ENCODE data around the gene CCDC68.

The CCDC68 gene

GRCh38 chr18:54960197-54960596 lies 936 bp upstream of the CCDC68 start:
- DNase-seq, result no peak

GRCh38 chr18:54957996-54958395 lies 1.3 kb downstream of the CCDC68 start:
- DNase-seq, result no peak

- no peak for DNase-seq
Observed at GRCh38 chr18:54957296-54957832, 1.9 kb downstream of the CCDC68 start.

- DNase-seq, result no peak
Observed at GRCh38 chr18:54956506-54956905, 2.8 kb downstream of the CCDC68 start.

- no peak for DNase-seq
Observed at GRCh38 chr18:54952026-54952425, 7.2 kb downstream of the CCDC68 start.

GRCh38 chr18:54950221-54950620 lies 9.0 kb downstream of the CCDC68 start:
- DNase-seq, result no peak

GRCh38 chr18:54949588-54949987 lies 9.7 kb downstream of the CCDC68 start:
- DNase-seq, result no peak

GRCh38 chr18:54948350-54948837 lies 10.9 kb downstream of the CCDC68 start:
- no peak for DNase-seq

- DNase-seq, result no peak
Observed at GRCh38 chr18:54947091-54947490, 12.2 kb downstream of the CCDC68 start.

- DNase-seq, result no peak
Observed at GRCh38 chr18:54946149-54946581, 13.1 kb downstream of the CCDC68 start.

- no peak for DNase-seq
Observed at GRCh38 chr18:54945576-54946125, 13.6 kb downstream of the CCDC68 start.

- DNase-seq, result no peak
Observed at GRCh38 chr18:54942569-54942968, 16.7 kb downstream of the CCDC68 start.

- no peak for DNase-seq
Observed at GRCh38 chr18:54942144-54942543, 17.1 kb downstream of the CCDC68 start.

GRCh38 chr18:54939361-54939917 lies 19.8 kb downstream of the CCDC68 start:
- no peak for DNase-seq

- DNase-seq, result no peak
Observed at GRCh38 chr18:54938506-54938905, 20.8 kb downstream of the CCDC68 start.

GRCh38 chr18:54932472-54932871 lies 26.8 kb downstream of the CCDC68 start:
- DNase-seq, result no peak

GRCh38 chr18:54931152-54931551 lies 28.1 kb downstream of the CCDC68 start:
- no peak for DNase-seq

- no peak for DNase-seq
Observed at GRCh38 chr18:54928236-54928635, 31.0 kb downstream of the CCDC68 start.

GRCh38 chr18:54926593-54927325 lies 32.5 kb downstream of the CCDC68 start:
- no peak for DNase-seq

- no peak for DNase-seq
Observed at GRCh38 chr18:54924948-54925347, 34.3 kb downstream of the CCDC68 start.

- DNase-seq, result no peak
Observed at GRCh38 chr18:54923339-54923956, 35.8 kb downstream of the CCDC68 start.

- DNase-seq, result no peak
Observed at GRCh38 chr18:54919412-54919811, 39.8 kb downstream of the CCDC68 start.

GRCh38 chr18:54918060-54918459 lies 41.2 kb downstream of the CCDC68 start:
- DNase-seq, result no peak

GRCh38 chr18:54916507-54916906 lies 42.8 kb downstream of the CCDC68 start:
- no peak for DNase-seq
